Smooth muscle cell (in vitro differentiated cells): ENCODE results near the gene RBKS. TPM values are rescaled to one million over a fixed set of nuclear protein-coding genes. Genes with fewer than 3 reads are reported as not detected.

ENCODE experiments used
- DNase-seq: peaks from one replicate; lab custom pipeline; 2025; ENCODE audit not compliant: unreplicated experiment; lab: John Stamatoyannopoulos, UW
- H2AFZ ChIP-seq: fragments of 200-600 bp; sonication (generic); 2 replicates; pipeline ENCODE4 v1.6.0; 2016; ENCODE audit warnings: antibody characterized with exemption, low read depth, mild to moderate bottlenecking
- H3F3A ChIP-seq: fragments of 200-600 bp; sonication (generic); 2 replicates; pipeline ENCODE4 v1.6.0; 2017; ENCODE audit warnings: antibody characterized with exemption, low read depth
- H3K27ac ChIP-seq: fragments of 200-600 bp; sonication (generic); 2 replicates; pipeline ENCODE4 v1.5.1; 2016; ENCODE audit warnings: low read depth, mild to moderate bottlenecking
- H3K27me3 ChIP-seq: fragments of 200-600 bp; sonication (generic); 2 replicates; pipeline ENCODE4 v1.6.1; 2016; ENCODE audit warnings: low read depth, mild to moderate bottlenecking
- H3K36me3 ChIP-seq: fragments of 200-600 bp; sonication (generic); 2 replicates; pipeline ENCODE4 v1.5.1; 2016; ENCODE audit warnings: low read depth
- H3K4me1 ChIP-seq: fragments of 200-600 bp; sonication (generic); 2 replicates; pipeline ENCODE4 v1.5.1; 2016; ENCODE audit warnings: low read depth
- H3K4me2 ChIP-seq: fragments of 200-600 bp; sonication (generic); 2 replicates; pipeline ENCODE4 v1.6.0; 2016; ENCODE audit warnings: mild to moderate bottlenecking
- H3K4me3 ChIP-seq: fragments of 200-600 bp; sonication (generic); 2 replicates; pipeline ENCODE4 v1.5.1; 2016; ENCODE audit warnings: mild to moderate bottlenecking
- H3K79me2 ChIP-seq: fragments of 200-600 bp; sonication (generic); 2 replicates; pipeline ENCODE4 v1.6.0; 2016; ENCODE audit warnings: low read depth, mild to moderate bottlenecking
- H3K9ac ChIP-seq: fragments of 200-600 bp; sonication (generic); 2 replicates; pipeline ENCODE4 v1.6.0; 2016; ENCODE audit warnings: low read depth
- H3K9me3 ChIP-seq: fragments of 200-600 bp; sonication (generic); replicated peaks from 2 replicates; pipeline ENCODE4 v1.5.1; 2016; ENCODE audit warnings: low read depth
- H4K20me1 ChIP-seq: fragments of 200-600 bp; sonication (generic); 2 replicates; pipeline ENCODE4 v1.6.0; 2016; ENCODE audit warnings: low read depth
- WGBS: methylation state at CpG from one replicate; pipeline ENCODE4 v1.1.7; 2016; ENCODE audit warnings: low lambda C conversion rate; 5-methylcytosine and 5-hydroxymethylcytosine counted together
- polyA plus RNA-seq: library from polyadenylated mRNA; unstranded; fragments of >200 nt; fragmentation: Nextera tagmentation; extraction: Ambion mirVana; gene quantifications from 2 replicates; pipeline ENCODE4 v1.2.1, GENCODE V29; 2016
- total RNA-seq: library from RNA; depleted of rRNA; stranded (reverse); fragments of >200 nt; gene quantifications from 2 replicates; pipeline ENCODE4 v1.2.3, GENCODE V29; 2014
- TF ChIP-seq, protein P1 (sequence below): fragments of 200-600 bp; sonication (generic); IDR thresholded peaks from 2 replicates; pipeline ENCODE4 v1.5.1; 2017; ENCODE audit warnings: borderline replicate concordance, mild to moderate bottlenecking, antibody characterized with exemption; ENCODE audit not compliant: insufficient read depth, poor library complexity, severe bottlenecking

RBKS gene
- total and polyA plus RNA-seq, 2 experiments from 2014 or later = 1.0 to 3.3 TPM

- 2% methylated on average over 37 of the region's 51 CpGs for WGBS
- no peak for DNase-seq
- H3K36me3 ChIP-seq = no peaks in the 10 kb centered on the region
- H2AFZ ChIP-seq = peak overlapping the region; percentile 91
- H3K79me2 ChIP-seq = no peaks in the 10 kb centered on the region
- H4K20me1 ChIP-seq = no peaks in the 10 kb centered on the region
- H3K4me2 ChIP-seq = peak overlapping the region; percentile 89
- TF ChIP-seq, protein P1, sequence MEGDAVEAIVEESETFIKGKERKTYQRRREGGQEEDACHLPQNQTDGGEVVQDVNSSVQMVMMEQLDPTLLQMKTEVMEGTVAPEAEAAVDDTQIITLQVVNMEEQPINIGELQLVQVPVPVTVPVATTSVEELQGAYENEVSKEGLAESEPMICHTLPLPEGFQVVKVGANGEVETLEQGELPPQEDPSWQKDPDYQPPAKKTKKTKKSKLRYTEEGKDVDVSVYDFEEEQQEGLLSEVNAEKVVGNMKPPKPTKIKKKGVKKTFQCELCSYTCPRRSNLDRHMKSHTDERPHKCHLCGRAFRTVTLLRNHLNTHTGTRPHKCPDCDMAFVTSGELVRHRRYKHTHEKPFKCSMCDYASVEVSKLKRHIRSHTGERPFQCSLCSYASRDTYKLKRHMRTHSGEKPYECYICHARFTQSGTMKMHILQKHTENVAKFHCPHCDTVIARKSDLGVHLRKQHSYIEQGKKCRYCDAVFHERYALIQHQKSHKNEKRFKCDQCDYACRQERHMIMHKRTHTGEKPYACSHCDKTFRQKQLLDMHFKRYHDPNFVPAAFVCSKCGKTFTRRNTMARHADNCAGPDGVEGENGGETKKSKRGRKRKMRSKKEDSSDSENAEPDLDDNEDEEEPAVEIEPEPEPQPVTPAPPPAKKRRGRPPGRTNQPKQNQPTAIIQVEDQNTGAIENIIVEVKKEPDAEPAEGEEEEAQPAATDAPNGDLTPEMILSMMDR = no peak
- no peaks in the 10 kb centered on the region for H3K27me3 ChIP-seq
- H3K9me3 ChIP-seq = no peaks in the 10 kb centered on the region
- H3K27ac ChIP-seq = peak overlapping the region; percentile 59
- H3K9ac ChIP-seq = peak overlapping the region; percentile 39
- H3K4me3 ChIP-seq = peak overlapping the region; percentile 49
- H3K4me1 ChIP-seq = peaks cover 13% of the 10 kb centered on the region
- H3F3A ChIP-seq = peaks cover 13% of the 10 kb centered on the region
Observed at GRCh38 chr2:27735263-27735904, 154.8 kb downstream of the RBKS start.

GRCh38 chr2:27734305-27734704, 155.9 kb downstream of the RBKS start:
- Histone ChIP-seq H3K27ac (no peak overlapping the region), H3F3A (peaks cover 13% of the 10 kb centered on the region), H3K4me2 (no peak overlapping the region), H4K20me1 (no peaks in the 10 kb centered on the region), H2AFZ (no peak overlapping the region), H3K79me2 (no peaks in the 10 kb centered on the region), H3K27me3 (no peaks in the 10 kb centered on the region), H3K9me3 (no peaks in the 10 kb centered on the region), H3K4me1 (peaks cover 13% of the 10 kb centered on the region), H3K4me3 (no peak overlapping the region), H3K36me3 (no peaks in the 10 kb centered on the region), H3K9ac (no peak overlapping the region)
- TF ChIP-seq, protein P1 = no peak
- DNase-seq = no peak
- 38% methylated on average over 1 of the region's 1 CpG for WGBS

Other genes with a start within 250 kb of the RBKS start
- gene SUPT7L, start 226.8 kb downstream of the RBKS start, total RNA-seq = 27.6 and 29.8 TPM in 2 replicates
- 18.9 and 27.9 TPM in 2 replicates for gene SUPT7L, start 226.8 kb downstream of the RBKS start, polyA plus RNA-seq
- gene SLC4A1AP, start 226.5 kb downstream of the RBKS start, total RNA-seq = 27.5 and 28.7 TPM in 2 replicates
- 26.2 and 29.7 TPM in 2 replicates for gene SLC4A1AP, start 226.5 kb downstream of the RBKS start, polyA plus RNA-seq
- 94.5 and 142 TPM in 2 replicates for gene MRPL33, start 118.7 kb downstream of the RBKS start, total RNA-seq
- gene MRPL33, start 118.7 kb downstream of the RBKS start, polyA plus RNA-seq = 192 and 193 TPM in 2 replicates
- gene BABAM2, start 342 bp upstream of the RBKS start, total RNA-seq = 29.1 and 39.3 TPM in 2 replicates
- 26.5 and 35.2 TPM in 2 replicates for gene BABAM2, start 342 bp upstream of the RBKS start, polyA plus RNA-seq